HepG2 (cell line): ENCODE results near the gene TTLL4. TPM values are rescaled to one million over a fixed set of nuclear protein-coding genes. Genes with fewer than 3 reads are reported as not detected.

Experiments used
- ARNT2 ChIP-seq: sonication (generic); formaldehyde crosslinking; IDR thresholded peaks from 2 replicates; pipeline ENCODE4 v1.8.0; 2022; ENCODE audit warnings: mild to moderate bottlenecking, low read depth, missing genetic modification reagents, moderate library complexity
- KAT7 ChIP-seq: IDR thresholded peaks from 2 replicates; pipeline ENCODE4 v1.6.1; 2018; ENCODE audit warnings: borderline replicate concordance, missing compliant biosample characterization
- MAFF ChIP-seq: IDR thresholded peaks from 2 replicates; pipeline ENCODE4 v1.6.1; 2011; ENCODE audit warnings: low read depth, low read length, improper control_type of control experiment
- MED1 ChIP-seq: sonication (generic); formaldehyde crosslinking; IDR thresholded peaks from 2 replicates; pipeline ENCODE4 v1.4.0; 2020; ENCODE audit warnings: missing genetic modification reagents
- MEIS2 ChIP-seq: sonication (generic); formaldehyde crosslinking; IDR thresholded peaks from 2 replicates; pipeline ENCODE4 v1.9.0; 2021; ENCODE audit warnings: mild to moderate bottlenecking, missing genetic modification reagents
- POLR2G ChIP-seq: fragments of 200-400 bp; formaldehyde crosslinking; IDR thresholded peaks from 2 replicates; pipeline ENCODE4 v1.6.1; 2018; ENCODE audit warnings: mild to moderate bottlenecking, low read depth, low read length, moderate library complexity
- RFXANK ChIP-seq: IDR thresholded peaks from 2 replicates; pipeline ENCODE4 v1.6.1; 2016
- SNRNP70 ChIP-seq: fragments of 200-400 bp; formaldehyde crosslinking; IDR thresholded peaks from 2 replicates; pipeline ENCODE4 v1.6.1; 2017; ENCODE audit warnings: mild to moderate bottlenecking, low read depth, low read length, moderate library complexity
- THAP11 ChIP-seq: IDR thresholded peaks from 2 replicates; pipeline ENCODE4 v1.6.1; 2016; ENCODE audit warnings: missing biosample characterization, missing genetic modification reagents
- ZNF205 ChIP-seq: IDR thresholded peaks from 2 replicates; pipeline ENCODE4 v1.6.1; 2018; ENCODE audit warnings: missing biosample characterization, missing genetic modification reagents
- ZNF260 ChIP-seq: sonication (generic); formaldehyde crosslinking; IDR thresholded peaks from 2 replicates; pipeline ENCODE4 v1.4.0; 2020; ENCODE audit warnings: missing genetic modification reagents, low read depth, mild to moderate bottlenecking, borderline replicate concordance
- ZNF556 ChIP-seq: sonication (generic); formaldehyde crosslinking; IDR thresholded peaks from 2 replicates; pipeline ENCODE4 v1.4.0; 2020; ENCODE audit warnings: mild to moderate bottlenecking, missing genetic modification reagents, borderline replicate concordance
- ZNF781 ChIP-seq: sonication (generic); formaldehyde crosslinking; IDR thresholded peaks from 2 replicates; pipeline ENCODE4 v1.5.1; 2020; ENCODE audit warnings: borderline replicate concordance, mild to moderate bottlenecking, missing genetic modification reagents; ENCODE audit errors: not compliant biosample characterization
- ZSCAN5A ChIP-seq: sonication (generic); formaldehyde crosslinking; IDR thresholded peaks from 2 replicates; pipeline ENCODE4 v1.8.0; 2022; ENCODE audit warnings: mild to moderate bottlenecking, missing genetic modification reagents, borderline replicate concordance
- polyA plus RNA-seq, 8 experiments: library from polyadenylated mRNA; depleted of rRNA in 3 of 8; stranded (reverse) in 7 of 8; unstranded in 1 of 8; fragments of >200 nt; fragmentation: Illumina TruSeq in 4 of 8; extraction: Trizol in 4 of 8; gene quantifications; 2 replicates each; pipeline versions ENCODE4 v1.2.1 to v1.2.3, GENCODE V29; 2011 to 2016; ENCODE audit warnings: low read depth in 4 of 8, missing spikeins in 1 of 8, mixed read lengths in 1 of 8; ENCODE audit not compliant: insufficient read depth in 1 of 8
- total RNA-seq, 5 experiments: library from RNA; depleted of rRNA; stranded (reverse); fragments of >200 nt; fragmentation: Illumina TruSeq; extraction: Trizol; gene quantifications; 2 replicates each; pipeline ENCODE4 v1.2.3, GENCODE V29; 2016; ENCODE audit warnings: low read depth in 1 of 5
- TF ChIP-seq, protein P1 (sequence below): sonication (generic); formaldehyde crosslinking; IDR thresholded peaks from 2 replicates; pipeline ENCODE4 v1.4.0; 2020; ENCODE audit warnings: mild to moderate bottlenecking, missing genetic modification reagents, borderline replicate concordance
- TF ChIP-seq, protein P2 (sequence below): sonication (generic); formaldehyde crosslinking; conservative IDR thresholded peaks from 2 replicates; pipeline ENCODE4 v1.4.0; 2020; ENCODE audit warnings: mild to moderate bottlenecking, missing genetic modification reagents, moderate library complexity
- TF ChIP-seq, protein P3 (sequence below): sonication (generic); formaldehyde crosslinking; IDR thresholded peaks from 2 replicates; pipeline ENCODE4 v1.5.1; 2020; ENCODE audit warnings: mild to moderate bottlenecking, missing genetic modification reagents, borderline replicate concordance

Gene TTLL4
- total and polyA plus RNA-seq, 2 of the 13 experiments (the other 11 are each of a cell fraction or from before 2014, with no cell fraction given) = 77.5 to 84.6 TPM

GRCh38 chr2:218755567-218756404 is 45.2 kb downstream of the TTLL4 start (continued):
- TF ChIP-seq, protein P1, sequence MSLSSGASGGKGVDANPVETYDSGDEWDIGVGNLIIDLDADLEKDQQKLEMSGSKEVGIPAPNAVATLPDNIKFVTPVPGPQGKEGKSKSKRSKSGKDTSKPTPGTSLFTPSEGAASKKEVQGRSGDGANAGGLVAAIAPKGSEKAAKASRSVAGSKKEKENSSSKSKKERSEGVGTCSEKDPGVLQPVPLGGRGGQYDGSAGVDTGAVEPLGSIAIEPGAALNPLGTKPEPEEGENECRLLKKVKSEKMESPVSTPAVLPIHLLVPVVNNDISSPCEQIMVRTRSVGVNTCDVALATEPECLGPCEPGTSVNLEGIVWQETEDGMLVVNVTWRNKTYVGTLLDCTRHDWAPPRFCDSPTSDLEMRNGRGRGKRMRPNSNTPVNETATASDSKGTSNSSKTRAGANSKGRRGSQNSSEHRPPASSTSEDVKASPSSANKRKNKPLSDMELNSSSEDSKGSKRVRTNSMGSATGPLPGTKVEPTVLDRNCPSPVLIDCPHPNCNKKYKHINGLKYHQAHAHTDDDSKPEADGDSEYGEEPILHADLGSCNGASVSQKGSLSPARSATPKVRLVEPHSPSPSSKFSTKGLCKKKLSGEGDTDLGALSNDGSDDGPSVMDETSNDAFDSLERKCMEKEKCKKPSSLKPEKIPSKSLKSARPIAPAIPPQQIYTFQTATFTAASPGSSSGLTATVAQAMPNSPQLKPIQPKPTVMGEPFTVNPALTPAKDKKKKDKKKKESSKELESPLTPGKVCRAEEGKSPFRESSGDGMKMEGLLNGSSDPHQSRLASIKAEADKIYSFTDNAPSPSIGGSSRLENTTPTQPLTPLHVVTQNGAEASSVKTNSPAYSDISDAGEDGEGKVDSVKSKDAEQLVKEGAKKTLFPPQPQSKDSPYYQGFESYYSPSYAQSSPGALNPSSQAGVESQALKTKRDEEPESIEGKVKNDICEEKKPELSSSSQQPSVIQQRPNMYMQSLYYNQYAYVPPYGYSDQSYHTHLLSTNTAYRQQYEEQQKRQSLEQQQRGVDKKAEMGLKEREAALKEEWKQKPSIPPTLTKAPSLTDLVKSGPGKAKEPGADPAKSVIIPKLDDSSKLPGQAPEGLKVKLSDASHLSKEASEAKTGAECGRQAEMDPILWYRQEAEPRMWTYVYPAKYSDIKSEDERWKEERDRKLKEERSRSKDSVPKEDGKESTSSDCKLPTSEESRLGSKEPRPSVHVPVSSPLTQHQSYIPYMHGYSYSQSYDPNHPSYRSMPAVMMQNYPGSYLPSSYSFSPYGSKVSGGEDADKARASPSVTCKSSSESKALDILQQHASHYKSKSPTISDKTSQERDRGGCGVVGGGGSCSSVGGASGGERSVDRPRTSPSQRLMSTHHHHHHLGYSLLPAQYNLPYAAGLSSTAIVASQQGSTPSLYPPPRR = peak; percentile 97
- TF ChIP-seq, protein P2, sequence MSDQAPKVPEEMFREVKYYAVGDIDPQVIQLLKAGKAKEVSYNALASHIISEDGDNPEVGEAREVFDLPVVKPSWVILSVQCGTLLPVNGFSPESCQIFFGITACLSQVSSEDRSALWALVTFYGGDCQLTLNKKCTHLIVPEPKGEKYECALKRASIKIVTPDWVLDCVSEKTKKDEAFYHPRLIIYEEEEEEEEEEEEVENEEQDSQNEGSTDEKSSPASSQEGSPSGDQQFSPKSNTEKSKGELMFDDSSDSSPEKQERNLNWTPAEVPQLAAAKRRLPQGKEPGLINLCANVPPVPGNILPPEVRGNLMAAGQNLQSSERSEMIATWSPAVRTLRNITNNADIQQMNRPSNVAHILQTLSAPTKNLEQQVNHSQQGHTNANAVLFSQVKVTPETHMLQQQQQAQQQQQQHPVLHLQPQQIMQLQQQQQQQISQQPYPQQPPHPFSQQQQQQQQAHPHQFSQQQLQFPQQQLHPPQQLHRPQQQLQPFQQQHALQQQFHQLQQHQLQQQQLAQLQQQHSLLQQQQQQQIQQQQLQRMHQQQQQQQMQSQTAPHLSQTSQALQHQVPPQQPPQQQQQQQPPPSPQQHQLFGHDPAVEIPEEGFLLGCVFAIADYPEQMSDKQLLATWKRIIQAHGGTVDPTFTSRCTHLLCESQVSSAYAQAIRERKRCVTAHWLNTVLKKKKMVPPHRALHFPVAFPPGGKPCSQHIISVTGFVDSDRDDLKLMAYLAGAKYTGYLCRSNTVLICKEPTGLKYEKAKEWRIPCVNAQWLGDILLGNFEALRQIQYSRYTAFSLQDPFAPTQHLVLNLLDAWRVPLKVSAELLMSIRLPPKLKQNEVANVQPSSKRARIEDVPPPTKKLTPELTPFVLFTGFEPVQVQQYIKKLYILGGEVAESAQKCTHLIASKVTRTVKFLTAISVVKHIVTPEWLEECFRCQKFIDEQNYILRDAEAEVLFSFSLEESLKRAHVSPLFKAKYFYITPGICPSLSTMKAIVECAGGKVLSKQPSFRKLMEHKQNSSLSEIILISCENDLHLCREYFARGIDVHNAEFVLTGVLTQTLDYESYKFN = peak; percentile 100
- TF ChIP-seq ZNF556 (CRISPR knock-in tag) (peak; percentile 93; the same call in 1 of the 2 replicates), POLR2G (peak; percentile 89), ZNF260 (CRISPR knock-in tag) (no peak), MAFF (no peak), ZNF205 (CRISPR knock-in tag) (peak; percentile 98), SNRNP70 (no peak), ZNF781 (CRISPR knock-in tag) (peak; percentile 90), ARNT2 (CRISPR knock-in tag) (peak; percentile 83), RFXANK (CRISPR knock-in tag) (no peak; the same call in 1 of the 2 replicates), KAT7 (CRISPR knock-in tag) (peak; percentile 46; the same call in 1 of the 2 replicates), THAP11 (peak; percentile 85), MED1 (CRISPR knock-in tag) (peak; percentile 99), MEIS2 (CRISPR knock-in tag) (peak; percentile 98), ZSCAN5A (CRISPR knock-in tag) (no peak)
- TF ChIP-seq, protein P3, sequence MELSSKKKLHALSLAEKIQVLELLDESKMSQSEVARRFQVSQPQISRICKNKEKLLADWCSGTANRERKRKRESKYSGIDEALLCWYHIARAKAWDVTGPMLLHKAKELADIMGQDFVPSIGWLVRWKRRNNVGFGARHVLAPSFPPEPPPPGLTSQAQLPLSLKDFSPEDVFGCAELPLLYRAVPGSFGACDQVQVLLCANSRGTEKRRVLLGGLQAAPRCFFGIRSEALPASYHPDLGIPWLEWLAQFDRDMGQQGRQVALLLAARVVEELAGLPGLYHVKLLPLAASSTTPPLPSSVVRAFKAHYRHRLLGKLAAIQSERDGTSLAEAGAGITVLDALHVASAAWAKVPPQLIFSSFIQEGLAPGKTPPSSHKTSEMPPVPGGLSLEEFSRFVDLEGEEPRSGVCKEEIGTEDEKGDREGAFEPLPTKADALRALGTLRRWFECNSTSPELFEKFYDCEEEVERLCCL = peak; percentile 87; the same call in 1 of the 2 replicates
